Effector CD4-positive, alpha-beta T cell (primary cell): Measurements from ENCODE around the gene WEE1.

Experiments
- DNase-seq: peaks from one replicate; pipeline ENCODE4 v3.0.0-alpha.2; 2020

Gene WEE1

GRCh38 chr11:9625728-9626127, 52.3 kb downstream of the WEE1 start:
- no peak for DNase-seq

GRCh38 chr11:9626496-9627394, 53.3 kb downstream of the WEE1 start:
- no peak for DNase-seq

- no peak for DNase-seq
Measured at GRCh38 chr11:9629064-9629463, 55.6 kb downstream of the WEE1 start.

- DNase-seq: no peak
Measured at GRCh38 chr11:9633679-9634078, 60.2 kb downstream of the WEE1 start.

- no peak for DNase-seq
Measured at GRCh38 chr11:9636691-9637090, 63.2 kb downstream of the WEE1 start.

GRCh38 chr11:9639099-9639498, 65.6 kb downstream of the WEE1 start:
- no peak for DNase-seq
